Measurements from ENCODE around the gene CACNA2D2. TPM values are rescaled to one million over a fixed set of nuclear protein-coding genes. Genes with fewer than 3 reads are reported as not detected.

Gene CACNA2D2
- total RNA-seq, 1 donor from 2014 or later: 0.40 TPM

DNA sequence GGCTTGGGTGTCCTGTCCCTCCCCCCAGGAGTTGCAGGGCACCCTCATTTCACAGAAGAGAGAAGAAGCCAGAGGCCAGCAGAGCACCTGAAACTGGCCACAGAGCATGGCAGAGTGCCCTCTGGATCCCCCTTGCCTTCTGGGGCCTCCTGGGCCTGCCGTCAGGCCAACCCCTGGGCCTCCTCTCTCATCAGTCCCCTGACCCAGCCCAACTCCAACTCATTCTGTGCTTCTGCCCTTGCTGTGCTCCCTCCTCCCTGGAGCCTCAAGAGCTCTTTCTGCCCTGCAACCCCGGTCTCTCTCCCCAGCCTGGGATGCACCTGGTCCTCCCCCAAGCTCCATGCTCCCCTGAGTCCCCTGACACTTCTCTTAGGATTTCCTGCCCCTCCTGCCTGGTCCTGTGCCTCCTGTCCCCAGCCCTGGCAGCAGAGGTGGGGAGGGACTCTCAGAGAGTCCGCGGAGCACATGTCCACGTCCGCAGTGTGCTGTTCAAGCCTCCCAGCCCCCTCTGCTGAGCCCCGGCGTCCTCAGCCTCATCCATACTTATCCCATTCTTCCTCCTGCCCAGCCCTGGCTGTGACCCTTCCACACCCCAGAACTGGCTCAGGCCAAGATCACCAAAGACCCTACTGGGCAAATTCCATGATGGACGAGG lies 30.5 kb upstream of the CACNA2D2 start:
- H3K27ac Mint-ChIP-seq (ENCODE audit: unreplicated experiment): no peak overlapping the region
- no peak overlapping the region for H3K4me3 Mint-ChIP-seq (ENCODE audit: unreplicated experiment)
- DNase-seq (ENCODE audit: low spot score): no peak
- H3K9me3 Mint-ChIP-seq (ENCODE audit: low read depth): no peaks in the 10 kb centered on the region
- H3K27me3 Mint-ChIP-seq (ENCODE audit: low read depth): peaks cover 47% of the 10 kb centered on the region
- H3K36me3 Mint-ChIP-seq (ENCODE audit: low read depth): no peaks in the 10 kb centered on the region
- no peak for TF ChIP-seq CTCF (IDR thresholded peaks at IDR 0.05)
- H3K4me1 Mint-ChIP-seq (ENCODE audit: low read depth): peaks cover 8% of the 10 kb centered on the region

GRCh38 chr3:50533316-50533715 lies 29.9 kb upstream of the CACNA2D2 start:
- peaks cover 8% of the 10 kb centered on the region for H3K4me1 Mint-ChIP-seq (ENCODE audit: low read depth)
- H3K4me3 Mint-ChIP-seq (ENCODE audit: unreplicated experiment): no peak overlapping the region
- peaks cover 42% of the 10 kb centered on the region for H3K27me3 Mint-ChIP-seq (ENCODE audit: low read depth)
- DNase-seq (ENCODE audit: low spot score): no peak
- H3K9me3 Mint-ChIP-seq (ENCODE audit: low read depth): no peaks in the 10 kb centered on the region
- no peak for TF ChIP-seq CTCF (IDR thresholded peaks at IDR 0.05)
- H3K36me3 Mint-ChIP-seq (ENCODE audit: low read depth): no peaks in the 10 kb centered on the region
- H3K27ac Mint-ChIP-seq (ENCODE audit: unreplicated experiment): no peak overlapping the region

GRCh38 chr3:50532062-50532705 lies 28.8 kb upstream of the CACNA2D2 start:
- H3K36me3 Mint-ChIP-seq (ENCODE audit: low read depth): no peaks in the 10 kb centered on the region
- H3K27ac Mint-ChIP-seq (ENCODE audit: unreplicated experiment): peak overlapping the region; percentile 2
- no peak for DNase-seq (ENCODE audit: low spot score)
- H3K4me3 Mint-ChIP-seq (ENCODE audit: unreplicated experiment): no peak overlapping the region
- TF ChIP-seq CTCF (IDR thresholded peaks at IDR 0.05): peak; percentile 49
- peaks cover 31% of the 10 kb centered on the region for H3K27me3 Mint-ChIP-seq (ENCODE audit: low read depth)
- H3K4me1 Mint-ChIP-seq (ENCODE audit: low read depth): peaks cover 8% of the 10 kb centered on the region
- H3K9me3 Mint-ChIP-seq (ENCODE audit: low read depth): no peaks in the 10 kb centered on the region

- Mint-ChIP-seq H3K4me1 (ENCODE audit: low read depth) (peaks cover 8% of the 10 kb centered on the region), H3K9me3 (ENCODE audit: low read depth) (no peaks in the 10 kb centered on the region), H3K27me3 (ENCODE audit: low read depth) (peaks cover 22% of the 10 kb centered on the region), H3K27ac (ENCODE audit: unreplicated experiment) (no peak overlapping the region), H3K36me3 (ENCODE audit: low read depth) (no peaks in the 10 kb centered on the region), H3K4me3 (ENCODE audit: unreplicated experiment) (no peak overlapping the region)
- TF ChIP-seq CTCF (IDR thresholded peaks at IDR 0.05): no peak
- DNase-seq (ENCODE audit: low spot score): no peak
Measured at GRCh38 chr3:50531201-50531600, 27.8 kb upstream of the CACNA2D2 start.

DNA sequence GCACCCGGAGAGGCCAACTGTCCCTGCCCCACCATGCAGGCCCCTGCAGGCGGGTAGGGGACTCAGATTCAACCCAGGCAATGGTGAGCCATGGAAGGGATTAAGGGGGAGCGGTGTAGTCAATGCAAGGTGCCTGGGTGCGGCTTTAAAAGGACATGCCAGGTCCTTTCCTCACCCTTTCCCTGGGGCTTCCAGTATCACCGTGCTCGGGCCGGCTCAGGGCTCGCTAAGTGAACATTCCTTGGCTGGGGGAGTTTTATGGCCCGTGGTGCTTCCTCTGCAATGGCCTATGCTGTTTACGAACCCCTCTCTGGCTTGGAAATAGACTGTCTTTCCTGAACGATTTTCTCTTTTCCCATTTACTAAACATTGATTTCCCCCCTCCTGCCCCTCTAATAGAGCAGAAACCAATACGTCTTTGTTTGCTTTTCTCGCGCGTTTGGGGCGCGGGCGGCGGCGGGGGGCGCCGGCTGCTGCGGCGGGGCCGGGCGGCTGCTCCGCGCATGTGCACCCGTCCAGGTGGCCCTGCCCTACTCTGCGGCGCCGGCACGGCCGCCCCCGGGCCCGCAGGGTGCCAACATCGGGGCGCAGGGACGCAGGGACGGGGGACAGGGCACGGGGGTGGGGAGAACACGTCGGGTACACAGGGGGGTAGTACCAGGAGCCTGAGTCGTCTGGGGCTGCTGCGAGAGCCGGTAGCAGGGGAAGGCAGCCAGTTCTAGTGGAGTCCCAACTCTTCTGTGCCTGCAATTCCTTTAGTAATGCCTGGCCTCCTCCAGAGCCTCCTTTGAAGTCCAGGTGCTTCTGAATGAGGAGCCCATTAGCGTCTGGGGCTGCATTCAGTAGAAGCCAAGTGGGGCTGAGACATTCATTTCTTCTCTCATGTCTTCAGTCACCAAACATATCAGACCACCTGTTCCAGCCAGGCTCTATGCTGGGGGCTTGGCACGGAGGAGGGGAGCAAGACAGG lies 26.9 kb upstream of the CACNA2D2 start:
- Mint-ChIP-seq H3K36me3 (ENCODE audit: low read depth) (no peaks in the 10 kb centered on the region), H3K4me3 (ENCODE audit: unreplicated experiment) (no peak overlapping the region), H3K9me3 (ENCODE audit: low read depth) (no peaks in the 10 kb centered on the region), H3K27me3 (ENCODE audit: low read depth) (peaks cover 17% of the 10 kb centered on the region), H3K27ac (ENCODE audit: unreplicated experiment) (no peak overlapping the region), H3K4me1 (ENCODE audit: low read depth) (peaks cover 8% of the 10 kb centered on the region)
- no peak for TF ChIP-seq CTCF (IDR thresholded peaks at IDR 0.05)
- DNase-seq (ENCODE audit: low spot score): no peak

Data from chondrocyte (in vitro differentiated cells).